Peyer's patch (tissue), 4 donors: Measurements from ENCODE around the gene FALEC. TPM values are rescaled to one million over a fixed set of nuclear protein-coding genes. Genes with fewer than 3 reads are reported as not detected.

Source experiments
- DNase-seq, 3 donors: peaks; one replicate each; pipeline ENCODE4 v3.0.0-alpha.2; 2017 to 2019
- H3K27ac ChIP-seq, 4 donors: fragments of 200-600 bp; sonication (generic); one replicate each; pipeline ENCODE4 v1.5.1; 2016 to 2019
- H3K27me3 ChIP-seq, 2 donors: fragments of 200-600 bp; sonication (generic); one replicate each; pipeline ENCODE4 v1.5.1; 2019
- H3K36me3 ChIP-seq, 3 donors: fragments of 200-600 bp; sonication (generic); one replicate each; pipeline ENCODE4 v1.5.1; 2016 to 2019
- H3K4me1 ChIP-seq, 4 donors: fragments of 200-600 bp; sonication (generic); one replicate each; pipeline ENCODE4 v1.5.1; 2016 to 2019
- H3K4me3 ChIP-seq, 4 donors: fragments of 200-600 bp; sonication (generic); 1 replicate in 3 of 4; 2 replicates in 1 of 4; pipeline ENCODE4 v1.5.1; 2016 to 2019; ENCODE audit warnings: mild to moderate bottlenecking in 1 of 4
- H3K9me3 ChIP-seq, 4 donors: fragments of 200-600 bp; sonication (generic); one replicate each; pipeline ENCODE4 v1.5.1; 2016 to 2019; ENCODE audit warnings: mild to moderate bottlenecking in 1 of 4
- CTCF ChIP-seq, 6 experiments: fragments of 450-650 bp in 4 of 6; fragments of 200-600 bp in 2 of 6; sonication (generic) in 1 of 6; IDR thresholded peaks; one replicate each; pipeline ENCODE4 v1.5.1; 2017 to 2019; ENCODE audit warnings: antibody characterized with exemption in 6 of 6, mild to moderate bottlenecking in 3 of 6, moderate library complexity in 1 of 6
- POLR2A ChIP-seq, 2 donors: fragments of 450-650 bp; IDR thresholded peaks; one replicate each; pipeline ENCODE4 v1.5.1; 2017; ENCODE audit warnings: antibody characterized with exemption in 2 of 2, mild to moderate bottlenecking in 2 of 2, moderate library complexity in 2 of 2
- total RNA-seq, 4 donors: library from RNA; depleted of rRNA; stranded (reverse); fragments of >200 nt; gene quantifications; one replicate each; pipeline ENCODE4 v1.1.0, GENCODE V29; 2016

FALEC gene
- total RNA-seq, 4 donors from 2014 or later, result not detected

- Histone ChIP-seq H3K9me3 (no peaks in the 10 kb centered on the region), H3K36me3 (peaks cover 0 to 7% (median 0%) of the 10 kb centered on the region in 3 donors), H3K4me1 (peaks cover 0 to 23% (median 6%) of the 10 kb centered on the region in 4 donors), H3K4me3 (no peak overlapping the region), H3K27ac (peak overlapping the region in 1 of 4 donors; percentile 82), H3K27me3 (no peaks in the 10 kb centered on the region)
- TF ChIP-seq CTCF (IDR thresholded peaks at IDR 0.05), result no peak
- TF ChIP-seq POLR2A (IDR thresholded peaks at IDR 0.05), result no peak
- no peak for DNase-seq
Measured at GRCh38 chr1:150553392-150554085, 38.0 kb downstream of the FALEC start.

- peaks cover 0 to 7% (median 0%) of the 10 kb centered on the region in 3 donors for H3K36me3 ChIP-seq
- H3K27ac ChIP-seq, result no peak overlapping the region
- peaks cover 0 to 28% (median 5%) of the 10 kb centered on the region in 4 donors for H3K4me1 ChIP-seq
- TF ChIP-seq CTCF (IDR thresholded peaks at IDR 0.05) (no peak), POLR2A (IDR thresholded peaks at IDR 0.05) (no peak)
- H3K9me3 ChIP-seq, result no peaks in the 10 kb centered on the region
- DNase-seq, result peak in 1 of 3 donors; percentile 45
- H3K27me3 ChIP-seq, result no peaks in the 10 kb centered on the region
- H3K4me3 ChIP-seq, result no peak overlapping the region
Measured at GRCh38 chr1:150554086-150554452, 38.5 kb downstream of the FALEC start.

- TF ChIP-seq POLR2A (IDR thresholded peaks at IDR 0.05) (no peak), CTCF (IDR thresholded peaks at IDR 0.05) (no peak)
- Histone ChIP-seq H3K4me3 (no peak overlapping the region), H3K27me3 (no peaks in the 10 kb centered on the region), H3K36me3 (peaks cover 0 to 7% (median 0%) of the 10 kb centered on the region in 3 donors), H3K9me3 (no peaks in the 10 kb centered on the region), H3K27ac (no peak overlapping the region), H3K4me1 (peaks cover under 1 to 41% (median 11%) of the 10 kb centered on the region in 4 donors)
- DNase-seq, result no peak
Measured at GRCh38 chr1:150555198-150555970, 39.8 kb downstream of the FALEC start.

DNA sequence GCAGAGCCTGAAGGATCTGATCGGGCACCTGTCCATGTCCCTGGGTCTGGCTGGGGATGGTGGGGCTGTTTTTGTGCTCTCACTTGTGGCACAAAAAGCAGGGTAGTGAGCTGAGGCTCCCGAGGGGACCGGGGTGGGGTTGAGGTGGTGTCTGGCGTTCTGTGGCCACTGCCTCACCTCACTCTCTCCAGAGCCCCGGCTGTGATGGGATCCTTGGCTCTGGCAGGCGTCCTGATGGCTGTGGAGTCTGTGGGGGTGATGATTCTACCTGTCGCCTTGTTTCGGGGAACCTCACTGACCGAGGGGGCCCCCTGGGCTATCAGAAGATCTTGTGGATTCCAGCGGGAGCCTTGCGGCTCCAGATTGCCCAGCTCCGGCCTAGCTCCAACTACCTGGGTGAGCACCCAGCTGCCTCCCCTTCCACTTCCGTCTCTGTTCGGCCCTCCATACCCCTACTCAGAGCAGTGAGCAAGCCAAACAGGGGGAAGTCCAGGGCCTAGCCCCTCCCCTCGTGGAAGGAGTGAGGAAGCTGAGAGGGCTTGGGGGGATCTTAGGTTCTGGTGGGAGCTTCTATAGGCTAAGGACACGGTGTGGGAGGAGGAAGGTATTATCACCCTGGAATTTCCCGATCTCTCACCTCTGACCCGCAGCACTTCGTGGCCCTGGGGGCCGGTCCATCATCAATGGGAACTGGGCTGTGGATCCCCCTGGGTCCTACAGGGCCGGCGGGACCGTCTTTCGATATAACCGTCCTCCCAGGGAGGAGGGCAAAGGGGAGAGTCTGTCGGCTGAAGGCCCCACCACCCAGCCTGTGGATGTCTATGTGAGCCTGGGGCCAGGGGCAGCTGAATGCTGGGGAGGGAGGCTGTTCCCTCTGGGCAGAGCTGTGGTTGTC, 40.7 kb downstream of the FALEC start:
- TF ChIP-seq POLR2A (IDR thresholded peaks at IDR 0.05) (no peak), CTCF (IDR thresholded peaks at IDR 0.05) (no peak)
- no peak for DNase-seq
- peaks cover 0 to 7% (median 0%) of the 10 kb centered on the region in 3 donors for H3K36me3 ChIP-seq

GRCh38 chr1:150557065-150557600, 41.6 kb downstream of the FALEC start:
- Histone ChIP-seq H3K27ac (no peak overlapping the region), H3K27me3 (no peaks in the 10 kb centered on the region), H3K9me3 (no peaks in the 10 kb centered on the region), H3K36me3 (peaks cover 0 to 7% (median 0%) of the 10 kb centered on the region in 3 donors), H3K4me1 (peaks cover 3 to 37% (median 17%) of the 10 kb centered on the region in 4 donors), H3K4me3 (no peak overlapping the region)
- no peak for TF ChIP-seq POLR2A (IDR thresholded peaks at IDR 0.05)
- TF ChIP-seq CTCF (IDR thresholded peaks at IDR 0.05), result no peak
- DNase-seq, result peak in 1 of 3 donors; percentile 48

More for the DNA sequence above, 40.7 kb downstream of the FALEC start:
- Histone ChIP-seq H3K9me3 (no peaks in the 10 kb centered on the region), H3K4me3 (no peak overlapping the region), H3K4me1 (peaks cover 3 to 45% (median 16%) of the 10 kb centered on the region in 4 donors), H3K27me3 (no peaks in the 10 kb centered on the region), H3K27ac (no peak overlapping the region)
